H1 (cell line): ENCODE data around the gene AKAP9. TPM values are rescaled to one million over a fixed set of nuclear protein-coding genes. Genes with fewer than 3 reads are reported as not detected.

Source experiments
- CTCF ChIA-PET: fragments of 300-600 bp; sonication (Branson Sonifier 250); formaldehyde crosslinking; loops from one replicate; lab custom pipeline; 2021; ENCODE audit not compliant: partially characterized antibody; lab: Charles Lee
- POLR2A ChIA-PET: fragments of 300-600 bp; sonication (Branson Sonifier 250); formaldehyde crosslinking; loops from one replicate; lab custom pipeline; 2021; ENCODE audit warnings: inconsistent platforms; ENCODE audit not compliant: partially characterized antibody; lab: Charles Lee
- DNase-seq, 2 experiments: peaks; one replicate each; pipeline versions ENCODE4 v3.0.0 to v3.0.0-alpha.2; 2010 to 2022; ENCODE audit warnings: low spot score in 2 of 2, low read depth in 1 of 2, mixed read lengths in 1 of 2
- FAIRE-seq: peaks from 2 replicates; lab custom pipeline; 2011; peaks lifted over from hg19 to GRCh38; lab: Jason Lieb, UNC
- H2AFZ ChIP-seq: 2 replicates; pipeline ENCODE4 v1.8.1; 2012; ENCODE audit warnings: low read length, inconsistent platforms
- H2AK5ac ChIP-seq: 2 replicates; pipeline ENCODE4 v1.6.1; 2013; ENCODE audit warnings: low read depth, low read length
- H2BK120ac ChIP-seq: replicated peaks from 2 replicates; pipeline ENCODE3; 2013; ENCODE audit warnings: low read depth, low read length, inconsistent platforms
- H2BK12ac ChIP-seq: 2 replicates; pipeline ENCODE4 v1.6.1; 2013; ENCODE audit warnings: low read depth, low read length
- H2BK15ac ChIP-seq: 2 replicates; pipeline ENCODE4 v1.6.1; 2013; ENCODE audit warnings: low read length
- H2BK20ac ChIP-seq: 2 replicates; pipeline ENCODE4 v1.6.1; 2013; ENCODE audit warnings: low read length
- H2BK5ac ChIP-seq: 2 replicates; pipeline ENCODE4 v1.6.1; 2013; ENCODE audit warnings: low read depth, low read length
- H3K14ac ChIP-seq: 2 replicates; pipeline ENCODE4 v1.6.1; 2013; ENCODE audit warnings: inconsistent platforms; ENCODE audit not compliant: insufficient read length
- H3K18ac ChIP-seq: 2 replicates; pipeline ENCODE4 v1.6.1; 2013; ENCODE audit warnings: low read length; ENCODE audit errors: extremely low read depth
- H3K23ac ChIP-seq: 2 replicates; pipeline ENCODE4 v1.6.1; 2013; ENCODE audit warnings: inconsistent platforms; ENCODE audit not compliant: insufficient read length
- H3K23me2 ChIP-seq: 2 replicates; pipeline ENCODE4 v1.6.1; 2013; ENCODE audit warnings: low read depth, low read length
- H3K27ac ChIP-seq: 2 replicates; pipeline ENCODE4 v1.6.1; 2011; ENCODE audit warnings: low read depth, low read length, inconsistent platforms
- H3K27me3 ChIP-seq, 4 experiments: replicated peaks in 1 of 4; 1 replicate in 1 of 4; 2 replicates in 3 of 4; pipeline versions ENCODE4 v1.6.1 to v1.8.1; 2011 to 2013; ENCODE audit warnings: low read length in 3 of 4, mild to moderate bottlenecking in 3 of 4, inconsistent platforms in 2 of 4, mixed read lengths in 2 of 4, moderate library complexity in 1 of 4; ENCODE audit not compliant: control insufficient read depth in 3 of 4, insufficient read depth in 3 of 4; ENCODE audit errors: extremely low read depth in 1 of 4
- H3K36me3 ChIP-seq, 4 experiments: 2 replicates each; pipeline versions ENCODE4 v1.6.1 to v1.8.1; 2011 to 2013; ENCODE audit warnings: mild to moderate bottlenecking in 4 of 4, low read length in 3 of 4, moderate library complexity in 2 of 4, control low read depth in 1 of 4, inconsistent platforms in 1 of 4; ENCODE audit not compliant: insufficient read depth in 4 of 4, control insufficient read depth in 2 of 4
- H3K4ac ChIP-seq: replicated peaks from 2 replicates; pipeline ENCODE3; 2013; ENCODE audit warnings: low read length, low read depth, mixed read lengths, inconsistent platforms; ENCODE audit not compliant: insufficient read length
- H3K4me1 ChIP-seq, 4 experiments: replicated peaks in 1 of 4; 1 replicate in 1 of 4; 2 replicates in 3 of 4; pipeline versions ENCODE4 v1.6.1 to v1.8.1; 2011 to 2013; ENCODE audit warnings: low read length in 3 of 4, inconsistent platforms in 2 of 4, mixed read lengths in 1 of 4; ENCODE audit not compliant: insufficient read depth in 4 of 4, control insufficient read depth in 3 of 4
- H3K4me2 ChIP-seq, 2 experiments: 2 replicates each; pipeline versions ENCODE4 v1.6.1 to v1.8.1; 2011 to 2013; ENCODE audit warnings: low read depth in 2 of 2, low read length in 2 of 2, control low read depth in 1 of 2, inconsistent platforms in 1 of 2, mild to moderate bottlenecking in 1 of 2; ENCODE audit not compliant: insufficient read depth in 1 of 2
- H3K4me3 ChIP-seq, 4 experiments: fragments of 200-600, 300-600 bp in 1 of 4; sonication (generic), shearing (Covaris generic), sonication (Bioruptor Twin) in 1 of 4; 2 replicates each; pipeline versions ENCODE4 v1.5.1 to v1.8.1; 2011 to 2016; ENCODE audit warnings: low read length in 4 of 4, low read depth in 3 of 4, control low read depth in 2 of 4, inconsistent platforms in 2 of 4, mild to moderate bottlenecking in 2 of 4, mixed read lengths in 1 of 4, moderate library complexity in 1 of 4; ENCODE audit not compliant: insufficient read depth in 2 of 4; ENCODE audit errors: extremely low read depth in 1 of 4
- H3K56ac ChIP-seq: replicated peaks from 2 replicates; pipeline ENCODE3; 2013; ENCODE audit warnings: low read depth, mild to moderate bottlenecking, mixed read lengths, low read length, inconsistent platforms; ENCODE audit not compliant: insufficient read length
- H3K79me1 ChIP-seq: 2 replicates; pipeline ENCODE4 v1.6.1; 2013; ENCODE audit warnings: low read depth, low read length, control low read depth
- H3K79me2 ChIP-seq, 2 experiments: 2 replicates each; pipeline versions ENCODE4 v1.6.1 to v1.8.1; 2012 to 2013; ENCODE audit warnings: low read length in 2 of 2, mild to moderate bottlenecking in 2 of 2, inconsistent platforms in 1 of 2; ENCODE audit not compliant: insufficient read depth in 2 of 2, control insufficient read depth in 1 of 2
- H3K9ac ChIP-seq, 4 experiments: replicated peaks in 1 of 4; 1 replicate in 1 of 4; 2 replicates in 3 of 4; pipeline versions ENCODE4 v1.6.1 to v1.8.1; 2011 to 2013; ENCODE audit warnings: low read depth in 3 of 4, low read length in 3 of 4, control low read depth in 2 of 4, mild to moderate bottlenecking in 2 of 4, moderate library complexity in 2 of 4, inconsistent platforms in 1 of 4; ENCODE audit errors: extremely low read depth in 1 of 4
- H3K9me3 ChIP-seq, 2 experiments: 2 replicates each; pipeline versions ENCODE4 v1.6.1 to v1.8.1; 2012 to 2013; ENCODE audit warnings: mild to moderate bottlenecking in 2 of 2, moderate library complexity in 2 of 2, control low read depth in 1 of 2, inconsistent platforms in 1 of 2, low read depth in 1 of 2, low read length in 1 of 2, mixed read lengths in 1 of 2; ENCODE audit not compliant: insufficient read depth in 2 of 2
- H4K20me1 ChIP-seq, 2 experiments: replicated peaks in 1 of 2; 2 replicates each; pipeline versions ENCODE3 to v1.8.1; 2011 to 2013; ENCODE audit warnings: inconsistent platforms in 2 of 2, low read length in 2 of 2, mild to moderate bottlenecking in 1 of 2; ENCODE audit not compliant: insufficient read depth in 2 of 2, control insufficient read depth in 1 of 2
- H4K5ac ChIP-seq: 2 replicates; pipeline ENCODE4 v1.6.1; 2013; ENCODE audit warnings: low read length, low read depth, mixed read lengths, inconsistent platforms; ENCODE audit not compliant: insufficient read length
- H4K8ac ChIP-seq: 2 replicates; pipeline ENCODE4 v1.8.0; 2013; ENCODE audit warnings: mild to moderate bottlenecking, moderate library complexity, low read length, inconsistent platforms; ENCODE audit not compliant: insufficient read depth; ENCODE audit errors: extremely low read depth
- H4K91ac ChIP-seq: replicated peaks from 2 replicates; pipeline ENCODE3; 2013; ENCODE audit warnings: low read length, mixed read lengths, inconsistent platforms; ENCODE audit not compliant: insufficient read length
- BRCA1 ChIP-seq: IDR thresholded peaks from 2 replicates; pipeline ENCODE4 v1.6.1; 2012; ENCODE audit warnings: low read depth, low read length, improper control_type of control experiment
- CHD2 ChIP-seq: IDR thresholded peaks from 2 replicates; pipeline ENCODE4 v1.6.1; 2012; ENCODE audit warnings: low read length, improper control_type of control experiment
- NRF1 ChIP-seq: IDR thresholded peaks from 2 replicates; pipeline ENCODE4 v1.6.1; 2011; ENCODE audit warnings: mild to moderate bottlenecking, low read depth, low read length, improper control_type of control experiment
- PHF8 ChIP-seq: fragments of 200-600 bp; sonication (generic); conservative IDR thresholded peaks from 2 replicates; pipeline ENCODE4 v1.7.1; 2012; ENCODE audit warnings: low read depth, mild to moderate bottlenecking, inconsistent platforms, low read length, moderate library complexity
- WGBS, 2 experiments: shearing (Covaris generic) in 1 of 2; methylation state at CpG; one replicate each; pipeline versions ENCODE4 v1.1.6 to v1.1.7; 2013 to 2015; ENCODE audit warnings: low lambda C conversion rate in 2 of 2, mixed read lengths in 2 of 2, inconsistent platforms in 1 of 2, low coverage in 1 of 2, missing lambda C conversion rate in 1 of 2; ENCODE audit not compliant: insufficient replicate concordance in 2 of 2, insufficient coverage in 1 of 2, insufficient read length in 1 of 2; ENCODE audit errors: extremely low coverage in 1 of 2, missing lambda C conversion rate in 1 of 2; 5-methylcytosine and 5-hydroxymethylcytosine counted together
- polyA plus RNA-seq, 7 experiments: library from polyadenylated mRNA; depleted of rRNA in 3 of 7; stranded (reverse) in 5 of 7; unstranded in 2 of 7; fragments of >200 nt in 5 of 7; fragments of 200-250 nt in 2 of 7; gene quantifications; 1 replicate in 5 of 7; 2 replicates in 1 of 7; 4 replicates in 1 of 7; pipeline versions ENCODE4 v1.2.1 to v1.2.3, GENCODE V29; 2011 to 2013; ENCODE audit warnings: missing spikeins in 2 of 7, mixed read lengths in 2 of 7
- total RNA-seq: library from RNA; stranded (reverse); fragmentation: NEBNext Ultra II Directional; extraction: Animal tissue kit (Norgen Biotek cat#: 25700); gene quantifications from 2 replicates; pipeline ENCODE4 v1.2.1, GENCODE V29; 2021

The AKAP9 gene
- total and polyA plus RNA-seq, 2 of the 8 experiments (the other 6 are each of a cell fraction or from before 2014, with no cell fraction given): 6.2 to 26.3 TPM

DNA sequence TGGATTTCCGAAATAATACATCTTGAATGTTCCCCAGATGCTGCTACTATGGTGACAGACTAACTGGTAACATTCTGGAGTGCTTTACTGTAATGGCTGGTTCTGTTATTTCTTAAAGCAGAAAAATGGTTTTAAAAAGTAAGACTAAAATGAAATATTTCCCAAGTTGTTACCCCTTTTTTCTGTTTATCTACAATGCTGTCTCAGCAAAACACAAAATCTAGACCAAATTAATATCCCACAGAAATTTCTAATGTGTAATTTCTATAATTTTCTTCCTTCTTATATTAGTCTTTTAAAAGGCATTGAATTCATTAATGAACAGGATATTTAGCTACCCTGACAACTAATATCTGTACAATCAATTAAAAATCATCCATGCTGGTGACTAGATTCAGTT lies 41.1 kb upstream of the AKAP9 start:
- Histone ChIP-seq H4K91ac (no peak overlapping the region), H4K20me1 (no peaks in the 10 kb centered on the region), H3K4me1 (no peaks in the 10 kb centered on the region), H3K9ac (no peak overlapping the region), H3K4ac (no peak overlapping the region), H4K5ac (no peak overlapping the region), H3K4me3 (no peak overlapping the region), H3K79me2 (no peaks in the 10 kb centered on the region), H2BK12ac (no peak overlapping the region), H3K56ac (no peak overlapping the region), H2AK5ac (no peak overlapping the region), H3K18ac (no peak overlapping the region), H3K9me3 (no peaks in the 10 kb centered on the region), H3K14ac (no peak overlapping the region), H2AFZ (no peak overlapping the region), H3K27me3 (no peaks in the 10 kb centered on the region), H2BK120ac (no peak overlapping the region), H3K79me1 (no peaks in the 10 kb centered on the region), H2BK5ac (no peak overlapping the region), H3K23me2 (no peaks in the 10 kb centered on the region), H3K23ac (no peak overlapping the region), H2BK15ac (no peak overlapping the region), H3K4me2 (no peak overlapping the region), H4K8ac (no peak overlapping the region), H3K27ac (no peak overlapping the region), H2BK20ac (no peak overlapping the region), H3K36me3 (no peaks in the 10 kb centered on the region)
- FAIRE-seq (no peak), DNase-seq (no peak)
- ChIA-PET CTCF (no interaction called here), POLR2A (no interaction called here)
- no peak for TF ChIP-seq BRCA1
- TF ChIP-seq NRF1: no peak
- no peak for TF ChIP-seq PHF8
- no peak for TF ChIP-seq CHD2
- 85% methylated on average over 1 of the region's 1 CpG; no CpG with 5 or more reads in 1 of the 2 experiments for WGBS, 2 experiments
